GM19372 (cell line): ENCODE data around the gene PPM1B.
"Not testable (repeated sequence)": the region's sequence is repeated elsewhere in the genome, so short reads cannot be mapped to it uniquely, and the experiment has no call there.

ENCODE experiments used
- ATAC-seq: cut with Tn5 transposase; IDR thresholded peaks from one replicate; pipeline ENCODE4 v1.9.1; 2021; ENCODE audit warnings: mild to moderate bottlenecking, low read depth, moderate library complexity; ENCODE audit not compliant: unreplicated experiment

The PPM1B gene

DNA sequence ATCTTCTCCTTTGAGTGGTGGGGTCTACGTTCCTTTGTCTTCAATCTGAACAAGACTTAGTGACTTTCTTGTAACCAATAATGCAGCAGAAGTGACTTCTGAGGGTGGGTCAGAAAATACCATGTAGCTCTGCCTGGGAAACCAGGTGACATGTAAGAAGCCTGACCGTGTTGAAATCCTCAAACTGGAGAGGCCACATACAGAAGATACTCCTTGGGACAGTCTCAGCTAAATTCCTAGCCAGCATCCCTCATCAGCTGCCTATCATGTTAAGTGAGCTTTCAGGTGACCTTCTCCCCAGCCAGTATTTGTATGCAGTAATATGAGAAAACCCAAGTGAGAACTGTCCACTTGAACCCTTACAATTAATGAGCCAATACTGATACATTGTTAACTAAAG is 27.0 kb downstream of the PPM1B start:
- ATAC-seq = no peak

DNA sequence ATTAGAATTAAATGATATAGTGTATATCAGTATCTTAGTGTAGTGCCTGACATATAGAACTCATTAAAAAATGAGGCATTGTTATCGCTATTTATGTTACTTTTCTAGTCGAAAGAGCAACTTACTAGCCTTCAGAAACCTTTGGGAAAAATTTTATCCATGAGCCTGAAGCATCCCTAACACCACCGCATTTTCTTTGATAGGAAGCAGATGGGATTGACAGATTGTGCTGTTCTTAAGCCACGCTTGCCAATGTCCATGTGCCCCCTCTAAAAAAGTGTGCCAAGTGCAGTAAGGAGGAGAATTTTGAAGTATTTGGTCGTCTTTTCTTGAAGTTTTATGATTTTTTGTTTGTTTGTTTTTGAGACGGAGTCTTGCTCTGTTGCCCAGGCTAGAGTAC is 29.1 kb downstream of the PPM1B start:
- no peak for ATAC-seq

DNA sequence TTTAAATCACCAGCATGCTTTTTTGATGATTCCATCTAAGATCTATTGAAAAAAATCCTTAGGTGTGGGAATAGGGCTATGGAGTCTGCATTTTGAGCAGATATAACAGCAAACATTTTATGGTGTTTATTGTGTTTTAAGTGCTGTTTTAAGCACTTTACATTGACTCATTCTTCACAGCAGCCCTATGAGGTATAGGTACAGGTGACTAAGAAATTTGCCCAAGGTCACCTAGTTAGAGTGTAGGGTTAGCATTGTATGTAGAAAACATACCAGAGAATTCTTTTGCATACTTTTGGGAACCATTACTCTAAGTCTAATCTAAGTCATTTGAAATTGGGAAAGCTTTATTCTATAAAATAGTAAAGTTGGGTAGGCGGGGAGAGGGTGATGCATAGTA is 31.3 kb downstream of the PPM1B start:
- no peak for ATAC-seq

DNA sequence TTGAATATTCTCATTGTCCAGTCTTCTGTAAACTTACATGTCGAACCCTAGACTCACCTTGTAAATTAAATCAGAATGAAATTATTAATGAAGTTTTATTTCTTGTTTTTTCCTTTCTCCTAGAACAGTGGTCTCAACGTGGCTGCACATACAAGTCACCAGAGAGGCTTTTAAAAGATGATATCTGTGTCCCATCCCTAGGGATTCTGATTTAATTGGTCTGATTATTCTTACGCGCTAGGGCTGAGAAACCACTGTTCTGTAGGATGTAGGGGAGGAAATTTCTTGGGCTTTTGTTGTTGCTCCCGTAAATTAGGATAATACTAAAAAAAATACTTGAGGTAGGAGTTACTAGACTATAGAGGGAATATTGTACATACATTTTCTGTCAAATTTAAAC is 32.1 kb downstream of the PPM1B start:
- no peak for ATAC-seq

DNA sequence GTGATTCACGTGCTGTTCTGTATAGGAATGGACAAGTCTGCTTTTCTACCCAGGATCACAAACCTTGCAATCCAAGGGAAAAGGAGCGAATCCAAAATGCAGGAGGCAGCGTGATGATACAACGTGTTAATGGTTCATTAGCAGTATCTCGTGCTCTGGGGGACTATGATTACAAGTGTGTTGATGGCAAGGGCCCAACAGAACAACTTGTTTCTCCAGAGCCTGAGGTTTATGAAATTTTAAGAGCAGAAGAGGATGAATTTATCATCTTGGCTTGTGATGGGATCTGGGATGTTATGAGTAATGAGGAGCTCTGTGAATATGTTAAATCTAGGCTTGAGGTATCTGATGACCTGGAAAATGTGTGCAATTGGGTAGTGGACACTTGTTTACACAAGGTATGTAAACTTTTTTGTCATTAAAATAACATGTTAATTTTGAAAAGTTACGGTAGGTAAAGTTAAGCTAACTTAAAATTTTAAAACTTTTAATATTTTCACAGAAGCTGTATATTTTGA is 33.0 kb downstream of the PPM1B start:
- no peak for ATAC-seq

DNA sequence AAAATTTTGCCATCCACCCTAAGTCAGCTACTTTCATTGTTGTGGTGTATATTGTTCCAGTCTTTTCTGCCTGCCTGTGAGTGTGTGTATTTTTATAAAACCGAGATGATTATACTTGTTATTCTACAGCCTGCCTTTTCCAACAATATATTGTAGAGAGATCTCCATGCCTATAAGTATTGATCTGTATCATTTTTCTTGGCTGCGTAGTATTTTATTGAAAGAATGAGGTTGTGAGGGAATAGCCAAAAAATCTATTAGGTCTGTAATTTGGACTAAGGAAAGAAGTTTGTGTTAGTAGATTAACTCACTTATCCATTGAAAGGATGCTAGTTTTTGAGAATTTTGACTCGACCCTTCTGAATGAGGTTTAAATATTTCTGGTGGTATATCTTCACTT is 34.9 kb downstream of the PPM1B start:
- ATAC-seq = no peak

DNA sequence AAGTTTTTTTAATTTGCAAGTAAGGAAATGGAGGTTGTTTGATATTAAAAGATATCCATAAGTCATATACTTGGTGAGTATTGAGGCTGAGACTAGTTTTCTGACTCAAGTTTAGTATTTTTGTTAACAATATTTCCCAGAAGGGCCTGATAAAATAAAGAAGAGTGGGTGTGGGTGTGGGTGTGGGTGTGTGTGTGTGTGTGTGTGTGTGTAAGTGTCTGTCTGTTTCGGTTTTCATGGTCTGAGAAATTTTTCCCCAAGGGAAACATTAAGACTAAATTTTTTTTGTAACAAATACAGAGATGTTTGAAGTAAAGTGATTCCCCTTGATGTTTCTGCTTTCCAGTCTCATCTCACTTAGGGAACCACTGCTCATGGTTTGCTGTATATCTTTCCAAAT is 36.5 kb downstream of the PPM1B start:
- ATAC-seq = no peak

DNA sequence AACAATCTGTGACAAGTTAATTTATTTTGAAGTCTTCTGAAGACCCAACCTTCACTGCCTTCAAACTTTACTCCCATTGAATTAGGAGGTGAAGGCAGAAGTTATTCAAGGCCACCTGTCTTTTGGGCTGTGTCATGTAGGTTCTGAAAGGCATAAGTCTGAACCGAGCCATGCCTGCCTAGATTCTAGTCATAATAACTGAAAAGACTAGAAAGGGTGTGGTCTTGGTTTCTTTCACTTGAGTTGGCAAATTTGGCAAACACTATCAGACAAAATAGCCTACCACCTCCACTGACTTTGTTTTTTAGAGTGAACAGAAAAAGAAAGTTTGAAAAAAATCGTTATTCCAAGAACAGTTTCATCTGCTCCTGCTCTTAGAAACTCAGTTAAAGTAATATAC is 38.4 kb downstream of the PPM1B start:
- no peak for ATAC-seq

DNA sequence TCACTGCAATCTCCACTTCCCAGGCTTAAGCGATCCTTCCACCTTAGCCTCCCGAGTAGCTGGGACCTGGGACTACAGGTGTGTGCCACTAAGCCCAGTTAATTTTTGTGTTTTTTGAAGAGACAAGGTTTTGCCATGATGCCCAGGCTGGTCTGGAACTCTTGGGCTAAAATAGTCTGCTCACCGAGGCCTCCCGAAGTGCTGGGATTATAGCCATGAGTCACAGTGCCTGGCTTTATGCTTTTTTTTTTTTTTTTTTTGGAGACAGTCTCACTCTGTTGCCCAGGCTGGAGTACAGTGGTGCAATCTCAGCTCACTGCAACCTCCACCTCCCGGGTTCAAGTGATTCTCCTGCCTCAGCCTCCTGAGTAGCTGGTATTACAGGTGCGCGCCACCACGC is 39.0 kb downstream of the PPM1B start:
- ATAC-seq = not testable (repeated sequence)

DNA sequence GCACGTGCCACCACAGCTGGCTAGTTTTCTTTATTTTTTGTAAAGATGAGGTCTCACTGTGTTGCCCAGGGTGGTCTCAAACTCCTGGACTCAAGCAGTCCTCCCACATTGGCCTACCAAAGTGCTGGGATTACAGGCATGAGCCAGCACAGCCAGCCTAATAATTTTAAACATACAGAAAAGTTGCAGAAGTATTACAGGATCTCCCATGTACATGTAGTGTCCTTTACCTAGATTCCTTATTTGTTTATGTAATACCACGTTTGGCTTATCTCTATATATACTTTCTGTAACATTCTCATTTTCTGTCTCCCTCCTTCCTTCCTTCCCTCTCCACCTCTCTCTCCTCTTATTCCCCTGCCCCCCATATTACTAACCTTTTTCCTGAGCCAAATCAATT is 41.7 kb downstream of the PPM1B start:
- no peak for ATAC-seq

DNA sequence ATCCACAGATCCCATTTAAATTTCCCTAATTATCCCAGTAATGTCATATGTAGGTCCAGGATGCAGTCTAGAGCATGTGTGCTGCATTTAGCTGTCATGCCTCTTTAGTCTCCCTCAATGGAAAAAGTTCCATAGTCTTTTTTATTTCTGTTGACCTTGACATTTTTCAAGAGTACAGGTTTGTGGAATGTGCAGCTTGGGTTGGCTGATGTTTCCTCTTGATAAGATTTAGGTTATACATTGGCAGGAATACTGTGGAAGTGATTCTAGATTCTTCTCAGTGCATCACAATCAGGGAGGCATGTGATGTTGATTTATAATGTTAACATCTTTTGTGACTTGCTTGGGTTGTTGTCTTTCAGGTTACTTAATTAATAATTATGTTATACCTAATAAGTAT is 42.5 kb downstream of the PPM1B start:
- no peak for ATAC-seq

DNA sequence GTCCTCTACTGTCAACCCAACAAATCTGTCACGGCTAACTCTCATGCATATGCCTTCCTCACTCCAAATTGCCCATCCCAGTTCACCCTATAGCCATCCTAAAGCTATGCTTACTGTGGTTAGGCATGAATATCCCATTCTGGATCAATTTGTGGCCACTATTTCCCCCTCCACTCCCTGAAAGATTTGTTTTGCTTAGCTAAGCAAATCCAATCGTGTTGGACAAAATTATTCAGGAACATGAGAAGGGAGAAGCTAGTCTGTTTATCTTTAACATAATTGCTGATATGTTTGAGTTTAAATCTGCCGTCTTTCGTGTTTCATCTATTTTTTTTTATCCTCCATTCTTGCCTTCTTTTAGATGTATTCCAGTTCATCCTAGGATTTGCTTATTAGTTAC is 43.6 kb downstream of the PPM1B start:
- ATAC-seq = no peak

DNA sequence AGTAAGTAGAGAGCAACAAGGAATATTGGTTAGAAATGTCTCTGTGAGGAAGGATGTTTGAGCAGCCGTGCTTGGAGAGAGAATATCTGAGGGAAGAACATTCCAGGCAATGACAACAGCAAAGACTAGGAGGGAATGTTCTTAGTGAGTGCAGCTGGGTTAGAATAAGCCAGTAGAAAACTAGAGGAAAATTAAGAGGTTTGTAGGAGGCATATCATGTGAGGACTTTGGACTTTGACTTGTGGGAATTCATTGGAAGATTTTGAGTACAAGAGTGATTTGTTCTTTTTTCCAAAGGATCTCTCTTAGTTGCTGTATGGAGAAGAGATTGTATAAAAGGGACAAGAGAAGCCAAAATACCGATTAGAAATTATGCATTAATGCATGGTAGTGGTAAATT is 47.2 kb downstream of the PPM1B start:
- no peak for ATAC-seq

DNA sequence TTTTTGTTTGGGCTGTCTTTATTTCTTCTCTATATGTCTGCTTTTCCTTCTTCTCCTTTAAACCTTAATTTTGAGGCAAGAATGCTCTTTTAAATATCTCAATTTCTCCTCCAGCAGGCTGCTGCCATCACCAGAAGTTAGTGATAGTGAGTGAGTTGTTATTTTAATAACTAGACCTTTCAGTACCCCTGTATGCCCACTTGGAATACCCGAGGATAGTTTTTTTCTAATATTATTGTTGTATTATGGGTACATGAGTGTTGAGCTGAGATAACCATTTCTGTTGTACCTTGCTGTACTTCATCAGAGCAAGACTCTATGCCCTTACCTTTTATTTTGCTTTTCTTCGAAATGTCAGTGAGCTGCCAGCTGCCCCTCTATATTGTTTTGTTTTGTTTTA is 50.1 kb downstream of the PPM1B start:
- ATAC-seq = no peak

DNA sequence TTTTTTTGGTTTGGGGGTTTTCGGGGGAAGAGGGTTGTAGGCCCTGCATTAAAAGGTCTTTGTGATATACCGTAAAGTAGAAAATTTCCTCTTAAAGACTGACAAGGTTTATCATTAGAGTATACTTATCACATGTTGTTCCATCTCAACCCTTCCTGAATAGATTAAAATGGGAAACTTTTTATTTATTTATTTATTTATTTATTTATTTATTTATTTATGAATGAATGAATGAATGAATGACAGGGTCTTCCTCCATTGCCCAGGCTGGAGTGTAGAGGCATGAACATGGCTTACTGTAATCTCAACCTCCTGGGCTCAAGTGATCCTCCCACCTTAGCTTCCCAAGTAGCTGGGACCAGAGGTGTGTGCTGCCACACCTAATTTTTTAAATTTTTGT is 58.1 kb downstream of the PPM1B start:
- no peak for ATAC-seq

DNA sequence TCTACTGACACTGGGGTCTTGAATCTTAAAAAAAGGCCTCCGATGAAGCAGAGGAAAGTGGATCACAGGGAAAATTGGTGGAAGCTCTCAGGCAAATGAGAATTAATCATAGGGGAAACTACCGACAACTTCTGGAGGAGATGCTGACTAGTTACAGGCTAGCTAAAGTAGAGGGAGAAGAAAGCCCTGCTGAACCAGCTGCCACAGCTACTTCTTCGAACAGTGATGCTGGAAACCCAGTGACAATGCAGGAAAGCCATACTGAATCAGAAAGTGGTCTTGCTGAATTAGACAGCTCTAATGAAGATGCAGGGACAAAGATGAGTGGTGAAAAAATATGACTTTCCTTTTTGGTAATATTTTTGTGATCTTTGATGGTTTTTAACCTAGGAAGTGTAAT is 61.7 kb downstream of the PPM1B start:
- ATAC-seq = no peak

DNA sequence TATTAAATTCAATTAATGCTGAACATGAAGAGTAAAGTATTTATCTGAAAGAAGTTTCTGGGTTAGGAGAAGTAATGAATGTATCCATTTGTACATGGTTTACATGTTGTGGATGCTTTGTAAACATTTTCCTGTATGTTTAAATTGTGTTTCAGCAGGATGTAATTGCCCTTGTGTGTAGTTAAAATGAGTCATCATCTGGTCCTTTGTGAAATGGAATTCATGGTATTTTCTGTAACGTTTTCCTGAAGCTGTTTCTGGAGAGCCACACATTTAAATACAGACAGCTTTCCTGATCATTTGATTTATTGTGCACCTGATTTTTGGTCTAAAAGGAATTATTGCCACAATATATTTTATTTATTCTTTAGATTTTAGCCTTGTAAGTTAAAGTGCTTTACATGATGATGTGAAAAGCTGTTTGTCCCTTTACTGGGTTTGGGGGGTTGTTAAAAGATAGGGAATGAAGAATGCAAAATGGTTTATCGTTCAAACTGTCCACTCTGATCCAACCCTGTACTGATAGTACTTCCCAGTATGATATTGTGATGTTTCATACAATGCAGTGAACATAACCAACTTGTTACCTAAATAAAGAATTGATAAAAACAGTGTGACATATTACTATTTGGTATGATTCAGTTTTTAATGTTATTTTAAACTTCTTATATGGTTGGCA is 64.9 kb downstream of the PPM1B start:
- no peak for ATAC-seq

DNA sequence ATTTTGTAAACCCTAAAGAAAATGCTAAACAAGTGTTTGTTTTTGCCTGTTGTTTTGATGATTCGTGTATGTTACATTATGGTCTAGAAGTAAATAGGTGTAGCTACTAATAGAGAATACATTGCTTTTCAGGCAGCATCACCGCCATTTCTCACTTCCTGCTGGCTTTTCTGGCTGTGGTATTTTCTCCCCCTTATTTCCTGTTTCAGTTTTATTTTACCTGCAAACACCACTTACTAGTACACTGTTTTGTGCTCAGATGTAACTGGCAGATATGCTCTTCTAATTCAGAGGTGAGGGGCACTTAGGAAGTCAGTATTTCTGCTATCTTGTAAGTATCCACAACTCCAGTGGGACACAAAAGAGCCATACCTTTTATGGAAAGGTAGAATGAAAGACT is 68.5 kb downstream of the PPM1B start:
- no peak for ATAC-seq

DNA sequence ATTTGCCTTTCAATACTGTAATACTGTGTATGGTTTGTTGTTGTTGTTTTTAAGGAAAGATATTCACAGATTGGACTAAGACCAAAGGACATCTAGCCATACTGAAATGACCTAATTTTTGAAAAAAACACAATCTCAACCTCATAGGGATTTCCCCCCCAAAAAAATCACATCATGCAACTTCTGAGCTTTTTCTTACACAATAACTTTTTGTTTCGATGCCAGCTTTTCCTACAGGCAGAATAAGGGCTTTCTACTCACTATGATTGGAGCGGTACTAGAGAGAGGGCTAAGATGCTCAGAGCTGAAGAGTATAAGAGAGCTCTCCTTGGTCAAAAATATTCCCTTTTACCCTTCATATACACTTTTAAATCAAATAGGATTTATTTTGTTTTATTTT is 74.2 kb downstream of the PPM1B start:
- no peak for ATAC-seq

DNA sequence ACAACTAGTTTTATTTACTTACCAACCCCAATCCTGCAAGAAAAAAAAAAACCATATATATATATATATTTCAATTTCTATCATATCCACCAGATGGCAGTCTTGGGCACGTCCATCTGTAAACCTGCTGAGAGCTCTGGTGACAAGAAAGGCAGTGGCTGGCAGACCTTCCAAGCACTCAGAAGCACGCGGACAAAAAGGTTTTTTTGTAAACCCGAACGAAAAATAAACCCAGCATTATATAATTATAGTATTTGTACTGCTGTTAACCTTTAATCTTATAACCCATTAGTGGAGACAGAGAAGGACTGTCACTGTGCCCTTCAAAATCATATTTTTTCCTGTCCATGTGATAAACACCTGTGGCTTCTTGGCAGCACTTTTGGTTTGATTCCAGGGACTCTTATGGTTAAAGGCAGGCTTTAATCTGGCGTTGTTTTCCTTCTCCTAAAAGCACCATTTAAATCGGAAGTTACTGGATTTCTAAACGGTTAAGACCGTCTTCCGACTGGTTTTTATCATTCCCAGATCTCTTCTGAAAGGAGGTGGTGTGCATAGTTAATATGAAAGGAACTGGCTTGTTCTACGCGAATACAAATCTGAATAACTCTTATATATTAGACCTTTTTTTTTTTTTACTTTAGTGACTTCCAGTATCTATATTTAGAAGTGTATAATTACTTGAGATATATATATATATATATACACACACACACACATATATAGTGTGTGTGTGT is 75.6 kb downstream of the PPM1B start:
- ATAC-seq = no peak

DNA sequence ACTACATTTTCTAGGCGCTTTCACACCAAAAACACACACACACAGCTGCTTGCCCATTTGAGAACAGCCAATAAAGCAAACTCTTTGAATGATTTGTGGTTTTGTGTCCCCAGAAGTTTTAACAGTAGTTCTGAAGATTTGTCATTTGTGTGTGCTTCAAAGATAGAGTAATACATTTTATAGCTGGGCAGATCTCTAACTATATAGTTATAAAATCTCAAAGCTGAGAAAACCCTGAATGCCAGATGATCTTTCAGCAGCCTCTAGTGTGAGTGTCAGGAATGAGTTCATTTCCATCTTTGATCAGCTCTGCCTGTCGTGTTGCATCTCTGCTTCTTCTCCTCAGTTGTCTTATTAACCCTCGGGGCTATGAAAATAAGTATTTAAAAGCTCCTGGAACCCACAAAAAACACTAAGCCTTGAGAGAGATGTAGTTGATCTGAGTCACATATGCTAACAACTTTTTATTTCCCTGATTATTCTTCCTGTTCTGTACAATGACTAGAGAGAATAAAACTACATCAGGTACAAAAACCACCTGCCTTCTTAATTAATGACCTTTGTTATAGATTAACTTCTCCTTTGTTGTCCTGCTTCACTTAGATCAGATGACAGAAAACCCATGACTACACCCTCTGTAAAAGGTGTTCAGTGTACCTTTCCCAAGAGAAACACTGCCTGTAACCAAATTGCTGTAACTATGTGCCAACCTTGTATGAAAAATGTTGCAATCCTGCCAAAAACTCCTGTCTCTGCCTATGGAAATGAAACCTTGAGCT is 76.6 kb downstream of the PPM1B start:
- no peak for ATAC-seq
